ENCODE data around the gene TNRC6C.

Gene TNRC6C

DNA sequence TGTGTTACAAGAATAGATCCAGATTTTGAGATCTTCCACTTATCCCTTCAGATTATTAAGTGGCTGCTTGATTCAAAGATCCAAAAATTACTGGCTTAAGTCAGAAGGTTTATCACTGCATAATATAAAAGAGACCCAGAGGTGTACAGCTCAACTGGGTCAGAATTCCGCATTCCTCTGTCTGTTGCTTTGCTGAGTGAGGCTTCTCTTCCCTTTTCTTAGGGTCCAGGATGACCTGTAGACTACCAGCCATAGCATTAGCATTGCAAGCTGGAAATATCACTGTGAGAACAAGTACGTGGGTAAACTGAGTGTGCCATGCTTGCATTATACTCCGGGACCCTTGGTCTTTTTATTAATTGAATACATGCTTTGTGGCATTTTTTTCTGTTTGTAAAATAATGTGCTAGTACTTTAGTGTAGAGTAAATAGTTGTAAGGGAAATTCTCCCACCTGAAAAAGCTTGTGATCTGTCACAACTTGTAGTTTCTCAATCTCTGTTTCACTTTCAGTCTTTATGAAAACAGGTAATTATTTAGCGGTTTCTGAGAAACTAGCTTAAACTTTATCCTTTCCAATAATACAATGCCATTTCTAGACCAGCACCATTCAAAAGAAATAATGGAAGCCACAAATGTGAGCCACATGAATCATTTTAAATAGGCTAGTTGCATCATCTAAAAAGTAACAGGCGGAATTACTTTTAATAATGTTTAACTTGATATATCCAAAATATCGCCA, 61.6 kb downstream of the TNRC6C start:
- no peak for DNase-seq

DNA sequence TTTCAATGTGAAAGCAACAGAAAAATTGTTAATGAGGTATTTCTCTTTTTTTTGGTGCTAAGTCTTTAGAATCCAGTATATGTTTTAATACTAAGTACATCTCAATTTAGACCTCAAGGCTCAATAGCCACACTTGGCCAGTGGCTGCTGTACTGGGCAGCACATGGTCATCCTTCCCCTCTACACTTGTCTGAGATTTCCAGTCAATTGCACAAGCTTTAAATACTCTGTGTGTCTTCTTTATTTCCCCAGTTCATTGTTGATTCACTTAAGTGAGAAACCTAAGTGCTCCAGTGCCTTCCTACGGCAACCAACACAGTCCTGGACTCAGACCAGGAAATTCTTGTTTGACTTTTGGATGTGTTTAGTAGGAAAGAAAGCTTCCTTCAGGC, 62.2 kb downstream of the TNRC6C start:
- no peak for DNase-seq

DNA sequence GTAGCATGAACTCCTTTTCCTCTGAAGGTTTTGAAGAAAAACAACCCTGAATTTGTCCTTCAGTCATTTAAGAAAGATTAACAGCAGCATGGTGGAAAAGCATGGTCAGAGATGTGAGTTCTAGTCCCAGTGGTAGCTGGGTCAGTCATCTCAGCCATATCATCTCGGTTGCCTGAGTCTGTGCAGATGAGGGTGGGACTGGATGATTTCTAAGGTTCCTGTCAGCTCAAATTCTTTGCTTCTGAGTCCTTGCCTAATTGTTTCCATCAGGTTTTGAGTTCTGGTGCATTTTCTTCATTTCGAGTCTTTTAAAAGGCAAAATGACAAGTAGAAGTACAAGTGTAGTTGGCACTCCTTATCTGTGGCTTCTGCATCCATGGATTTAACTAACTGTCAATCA, 63.9 kb downstream of the TNRC6C start:
- DNase-seq: no peak

DNA sequence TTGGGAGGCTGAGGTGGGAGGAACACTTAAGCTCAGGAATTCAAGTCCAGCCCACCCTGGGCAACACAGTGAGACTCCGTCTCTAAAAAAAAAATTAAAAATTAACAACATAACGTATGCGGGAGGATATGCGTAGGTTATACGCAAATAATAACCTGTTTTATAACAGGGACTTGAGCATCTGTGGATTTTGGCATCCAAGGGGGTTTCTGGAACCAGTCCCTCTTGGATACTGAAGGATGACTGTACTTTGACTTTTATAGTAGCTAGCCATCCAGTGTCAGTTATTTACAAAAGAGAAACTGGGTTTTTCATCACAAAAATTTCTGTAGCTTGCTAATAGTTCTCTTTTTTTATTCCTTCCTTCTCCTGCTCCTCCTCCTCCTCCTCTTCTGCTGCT, 64.5 kb downstream of the TNRC6C start:
- no peak for DNase-seq

DNA sequence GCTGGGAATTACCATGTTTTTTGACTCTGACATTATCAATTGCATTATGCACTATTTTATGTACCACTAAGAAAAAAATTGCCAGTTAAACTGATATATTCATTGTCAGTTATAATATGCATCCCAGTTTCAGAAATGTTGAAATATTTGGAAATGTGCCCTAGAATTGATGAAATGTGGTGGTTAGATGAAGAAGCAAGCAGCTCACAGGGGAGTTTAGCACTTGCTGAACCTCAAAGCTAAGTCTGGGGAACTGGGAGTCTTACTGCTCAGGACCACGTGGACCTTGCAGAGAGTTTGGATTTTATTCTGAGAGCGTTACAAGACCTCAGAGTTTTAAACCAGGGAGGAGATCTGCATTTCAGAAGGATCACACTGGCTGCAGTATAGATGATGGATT, 67.9 kb downstream of the TNRC6C start:
- DNase-seq: no peak

DNA sequence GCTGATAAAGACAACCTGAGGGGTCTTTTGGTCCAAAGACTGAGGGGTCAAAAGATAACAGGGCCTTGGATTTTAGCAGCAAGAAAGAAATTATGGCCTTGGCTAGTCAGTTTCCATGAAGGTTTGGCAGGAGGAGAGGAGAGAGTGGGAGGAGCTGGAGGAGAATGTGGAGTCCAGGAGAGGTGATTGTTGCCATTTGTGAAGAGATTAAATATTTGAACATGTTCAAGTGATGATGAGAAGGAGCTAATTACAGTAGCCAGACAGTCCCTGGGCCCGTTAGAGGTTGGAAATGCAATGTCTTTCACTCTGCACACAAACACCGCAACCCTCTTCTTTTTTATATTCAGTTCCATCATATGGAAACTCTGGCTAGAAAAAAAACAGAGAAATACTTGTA, 68.6 kb downstream of the TNRC6C start:
- DNase-seq: no peak

DNA sequence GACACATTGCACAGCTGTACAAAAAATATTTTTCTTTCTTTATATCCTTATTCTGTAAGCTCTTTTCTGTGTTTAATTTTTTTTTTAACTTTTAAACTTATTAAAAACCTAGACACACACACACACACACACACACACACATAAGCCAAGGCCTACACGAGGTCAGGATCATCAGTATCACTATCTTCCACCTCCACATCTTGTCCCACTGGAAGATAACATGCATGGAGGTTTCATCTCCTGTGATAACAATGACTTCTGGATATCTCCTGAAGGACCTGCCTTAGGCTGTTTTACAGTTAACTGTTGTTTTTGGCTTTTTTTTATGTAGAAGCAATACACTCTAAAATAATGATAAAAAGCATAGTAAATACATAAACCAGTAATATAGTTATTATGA, 71.2 kb downstream of the TNRC6C start:
- DNase-seq: no peak

DNA sequence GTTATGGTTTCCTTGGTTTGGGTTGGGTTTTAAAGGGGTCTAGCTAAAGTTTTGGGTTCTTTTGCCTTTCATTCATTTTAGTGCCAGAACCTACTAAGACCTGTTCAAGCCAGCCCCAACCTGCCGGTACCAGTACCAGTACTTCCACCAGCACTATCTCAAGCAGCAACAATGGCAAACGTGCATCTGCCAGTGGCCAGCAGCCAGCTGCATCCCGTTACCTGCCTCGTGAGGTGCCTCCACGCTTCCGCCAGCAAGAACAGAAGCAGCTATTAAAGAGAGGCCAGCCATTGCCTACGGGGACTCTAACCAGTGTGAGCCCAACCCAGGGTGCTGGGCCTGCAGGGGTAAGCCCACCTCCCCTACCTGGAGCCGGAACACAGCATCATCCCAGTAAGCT, 72.9 kb downstream of the TNRC6C start:
- DNase-seq: no peak

DNA sequence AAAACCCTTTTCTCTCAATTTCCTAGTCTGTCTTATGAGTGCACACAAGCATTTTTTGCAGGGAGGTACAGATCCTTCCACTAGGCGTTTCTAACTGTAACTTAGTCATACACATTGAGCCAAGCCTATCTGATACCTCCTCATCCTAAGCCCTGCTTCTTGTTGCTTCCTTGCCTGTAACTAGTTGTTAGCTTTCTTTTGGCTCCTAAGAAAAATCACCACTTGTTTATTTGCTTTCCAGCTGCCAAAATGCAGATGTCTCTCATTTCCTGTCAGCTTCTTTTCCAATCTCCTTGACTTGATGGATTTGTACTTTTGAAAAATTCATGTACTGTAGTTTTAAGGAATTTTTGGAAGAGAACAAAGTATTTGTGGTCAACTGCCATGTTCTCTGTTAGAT, 73.7 kb downstream of the TNRC6C start:
- no peak for DNase-seq

DNA sequence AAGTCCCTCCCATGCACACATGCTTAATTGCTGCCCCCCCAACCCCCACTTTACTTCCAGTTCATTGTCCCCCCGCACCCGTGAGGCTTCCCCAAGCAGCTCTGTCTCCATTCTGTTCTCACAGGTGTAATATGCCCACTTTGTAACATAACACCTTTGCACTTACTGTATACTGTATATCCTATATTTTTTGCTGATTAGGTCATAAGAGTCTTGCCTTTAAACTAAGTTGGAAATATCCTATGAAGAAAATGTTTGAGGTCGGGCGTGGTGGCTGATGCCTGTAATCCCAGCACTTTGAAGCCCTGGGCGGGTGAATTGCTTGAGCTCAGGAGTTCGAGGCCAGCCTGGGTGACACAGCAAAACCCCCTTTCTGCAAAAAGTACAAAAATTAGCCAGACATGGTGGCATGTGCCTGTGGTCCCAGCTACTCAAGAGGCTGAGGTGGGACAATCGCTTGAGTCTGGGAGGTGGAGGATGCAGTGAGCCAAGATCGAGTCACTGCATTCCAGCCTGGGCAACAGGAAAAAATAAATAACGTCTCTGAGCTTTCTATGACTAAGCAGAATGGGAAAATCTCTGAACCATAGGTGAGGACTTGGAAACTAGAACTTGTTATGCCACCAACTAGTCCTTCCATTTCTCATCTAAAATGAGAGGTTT, 76.1 kb downstream of the TNRC6C start:
- peak; percentile 64 for DNase-seq

DNA sequence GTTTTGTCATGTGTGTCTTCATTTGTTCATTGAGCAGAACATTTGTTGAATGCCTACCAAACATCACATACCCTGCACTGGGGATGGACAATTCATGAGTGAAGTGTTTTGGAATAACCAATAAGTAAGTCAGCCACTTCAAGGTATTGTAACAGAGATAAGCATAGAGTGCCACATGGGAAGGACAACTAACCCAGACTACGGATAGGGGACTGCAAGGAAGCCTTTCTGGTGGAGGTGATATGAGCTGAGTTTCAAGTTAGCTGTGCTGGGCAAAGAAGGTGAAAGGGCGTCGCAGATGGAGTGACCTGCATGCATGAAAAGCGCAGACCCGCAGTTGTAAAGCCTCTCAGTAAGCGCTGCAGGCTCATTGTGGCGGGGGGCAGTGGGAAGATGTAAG, 78.8 kb downstream of the TNRC6C start:
- DNase-seq: no peak

DNA sequence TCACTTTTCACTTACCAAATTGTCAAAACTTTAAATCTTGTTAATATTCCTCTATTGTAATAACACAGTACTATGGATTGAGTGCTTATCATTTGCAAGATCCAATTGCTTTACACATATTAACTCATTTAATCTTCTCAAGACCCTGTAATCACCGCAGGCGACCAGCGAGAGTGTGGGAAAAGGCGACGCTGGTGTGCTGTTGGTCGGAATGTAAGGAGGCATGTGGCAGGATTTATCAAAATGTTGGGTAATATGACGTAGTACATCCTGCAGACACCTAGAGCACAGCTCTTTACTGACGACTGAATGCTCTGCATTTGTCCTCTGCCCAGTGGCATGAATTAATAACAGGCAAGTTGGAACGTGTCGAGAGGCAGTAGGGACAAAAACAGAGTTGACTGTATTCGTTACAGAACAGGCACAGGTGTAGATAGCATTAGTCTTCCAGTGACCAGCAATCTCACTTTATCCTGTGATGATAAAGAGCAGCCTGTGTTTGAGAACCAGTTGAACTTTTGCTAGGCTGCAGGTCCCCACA, 80.3 kb downstream of the TNRC6C start:
- peak; percentile 55 for DNase-seq

DNA sequence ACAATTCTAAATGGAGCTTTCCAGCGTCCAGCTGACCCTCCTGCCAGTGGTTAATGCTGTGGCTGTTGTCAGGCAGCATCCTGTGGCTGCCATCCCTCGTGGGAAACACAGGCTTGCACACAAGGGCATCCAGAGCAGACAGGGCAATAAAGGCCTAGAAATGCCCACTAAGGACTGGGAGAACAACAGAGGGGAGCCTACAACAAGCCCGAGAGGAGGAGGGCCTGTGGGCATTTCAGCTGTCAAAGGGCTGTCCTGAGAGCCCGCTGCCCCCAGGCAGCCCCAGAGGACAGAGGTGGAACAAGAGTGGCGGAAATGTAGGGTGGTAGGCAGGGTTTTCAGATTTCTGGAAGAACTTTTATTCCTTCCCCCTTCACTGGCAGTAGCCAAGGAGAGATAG, 81.1 kb downstream of the TNRC6C start:
- no peak for DNase-seq

DNA sequence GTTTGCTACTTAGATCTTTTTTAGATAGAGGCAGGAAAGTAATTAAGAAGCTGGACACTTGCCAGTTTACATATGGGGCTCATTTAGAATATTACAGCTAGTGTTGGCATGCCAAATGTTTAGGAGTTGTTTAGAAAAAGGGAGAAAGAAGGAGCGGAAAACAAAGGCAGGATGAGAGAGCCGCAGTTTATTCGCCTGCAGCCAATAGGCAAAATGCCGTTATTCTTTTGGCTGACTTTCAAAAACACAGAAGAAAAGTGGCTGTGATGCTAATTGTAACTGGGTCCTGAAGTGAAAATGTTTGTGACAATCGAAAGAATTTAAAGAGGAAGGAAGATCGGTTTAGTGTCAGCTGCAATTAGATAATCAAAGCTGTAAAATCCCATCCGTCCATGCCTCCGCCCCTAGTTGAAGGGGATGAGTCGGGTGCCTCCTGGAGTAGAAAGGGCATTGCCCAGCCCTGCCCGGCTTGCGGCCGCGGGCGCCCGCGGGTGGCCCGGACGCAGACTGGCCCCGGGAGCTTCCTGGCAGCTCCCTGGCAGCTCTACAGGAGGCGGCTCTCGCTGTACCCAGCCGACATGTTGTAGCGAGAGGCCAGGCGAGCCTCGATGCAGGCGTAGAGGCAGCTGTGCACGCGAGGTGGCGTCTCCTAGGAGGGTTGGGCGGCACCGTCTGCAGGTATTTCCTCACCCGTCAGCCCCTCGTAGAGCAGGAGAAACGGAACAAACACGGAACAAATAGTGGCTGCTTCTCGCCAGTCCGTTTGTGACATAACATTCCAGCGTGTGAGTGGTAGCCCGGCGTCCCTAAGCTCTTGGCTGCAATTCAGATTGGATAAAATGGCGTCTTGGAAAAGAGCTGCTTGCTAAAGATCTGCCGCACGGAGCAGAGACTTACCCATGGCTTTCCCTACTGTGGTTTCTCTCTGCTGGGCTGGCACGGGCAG, 82.2 kb downstream of the TNRC6C start:
- peak; percentile 79 for DNase-seq

DNA sequence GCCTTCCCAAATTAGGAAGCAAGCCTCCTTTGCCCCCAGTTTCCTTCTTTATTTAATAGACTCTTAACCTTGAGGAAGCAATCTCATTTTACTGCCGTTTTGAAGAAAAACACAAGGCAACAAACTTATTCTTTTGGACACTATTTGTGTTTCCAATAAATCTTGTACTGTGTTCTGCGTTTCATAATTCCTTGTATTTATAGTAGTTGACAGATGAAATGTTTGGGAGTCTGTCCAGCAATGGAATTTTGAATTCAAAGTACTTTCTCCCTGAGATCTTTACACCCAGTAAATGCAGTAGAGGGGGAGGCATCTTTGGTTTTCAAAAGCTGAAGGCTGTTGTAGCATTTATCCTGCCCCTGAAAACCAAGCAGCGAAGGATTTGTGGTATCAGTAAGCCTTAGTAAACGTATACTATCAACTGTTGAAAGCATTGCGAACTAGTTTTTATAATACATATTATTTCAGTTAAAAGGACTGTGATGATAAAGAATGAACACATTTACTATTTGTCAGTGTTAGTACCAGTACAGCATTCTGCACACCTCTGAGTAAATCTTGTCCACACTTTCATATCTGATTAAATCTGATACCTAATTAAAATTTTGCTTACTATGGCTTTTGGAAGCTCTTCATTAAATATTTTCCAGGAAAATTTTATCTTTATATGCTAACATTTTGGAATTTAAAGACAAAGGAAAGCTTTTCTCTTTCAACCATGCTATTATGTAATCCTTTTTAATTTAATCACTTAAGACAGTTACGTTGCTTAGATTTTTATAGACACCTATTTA, 83.1 kb downstream of the TNRC6C start:
- DNase-seq: peak; percentile 13

DNA sequence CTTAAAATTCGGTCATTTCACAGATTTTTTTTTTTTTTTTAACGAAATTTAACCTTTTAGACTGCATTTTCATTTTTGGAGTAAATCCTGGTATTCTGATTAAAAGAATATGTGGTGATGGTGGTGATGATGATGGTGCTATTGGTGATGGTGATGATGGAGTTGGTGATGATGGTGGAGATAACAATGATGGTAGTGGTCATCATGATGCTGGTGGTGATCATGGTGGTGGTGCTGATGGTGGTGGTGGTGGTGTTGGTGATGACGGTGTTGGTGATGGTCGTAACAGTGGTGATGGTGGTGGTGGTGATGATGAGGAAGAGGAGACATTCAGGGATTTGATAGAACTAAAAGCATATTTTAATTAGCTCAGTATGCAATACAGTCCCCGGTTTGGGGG, 84.0 kb downstream of the TNRC6C start:
- DNase-seq: no peak

DNA sequence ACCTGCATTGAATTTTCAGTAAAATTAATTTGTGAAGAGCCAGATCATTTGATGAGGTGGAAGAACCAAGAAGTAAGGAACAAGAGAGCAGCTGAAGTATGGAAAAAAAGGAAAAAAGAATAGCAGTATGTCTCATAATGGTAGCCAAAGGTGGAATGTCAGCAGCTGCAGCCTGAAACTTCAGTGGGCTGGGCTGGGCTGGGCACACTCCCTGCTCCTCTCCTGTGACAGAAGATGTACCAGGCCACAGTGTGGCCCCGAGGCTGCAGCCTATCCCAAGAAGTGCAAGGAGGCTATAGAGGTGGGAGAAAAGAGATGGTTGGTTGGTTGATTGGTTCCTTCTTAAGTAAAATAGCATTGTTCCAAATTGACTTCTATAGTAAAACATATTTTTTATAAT, 84.5 kb downstream of the TNRC6C start:
- no peak for DNase-seq

DNA sequence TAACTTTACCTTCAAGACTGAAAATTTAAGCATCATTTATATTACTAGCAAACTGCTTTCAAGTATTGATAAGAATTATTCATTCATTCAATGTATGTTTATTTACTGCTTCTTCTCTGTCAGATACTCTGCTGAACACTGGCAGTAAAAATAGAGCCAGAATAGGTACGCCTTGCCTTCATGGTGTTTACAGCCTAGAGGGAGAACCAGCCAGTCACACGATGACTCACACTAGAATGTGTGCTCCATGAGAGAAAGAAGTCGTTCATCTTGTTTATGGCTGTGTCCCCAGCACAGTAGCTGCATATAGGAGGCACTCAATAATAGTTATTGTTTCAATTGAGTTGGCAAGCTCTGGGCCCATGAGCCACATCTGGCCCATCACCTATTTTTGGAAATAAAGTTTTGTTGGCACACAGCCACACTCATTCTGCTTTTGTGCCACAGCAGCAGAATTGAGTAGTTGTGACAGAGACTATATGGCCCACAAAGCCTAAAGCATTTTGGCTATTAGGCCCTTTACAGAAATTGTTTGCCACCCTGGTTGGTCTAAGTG, 85.9 kb downstream of the TNRC6C start:
- DNase-seq: no peak

DNA sequence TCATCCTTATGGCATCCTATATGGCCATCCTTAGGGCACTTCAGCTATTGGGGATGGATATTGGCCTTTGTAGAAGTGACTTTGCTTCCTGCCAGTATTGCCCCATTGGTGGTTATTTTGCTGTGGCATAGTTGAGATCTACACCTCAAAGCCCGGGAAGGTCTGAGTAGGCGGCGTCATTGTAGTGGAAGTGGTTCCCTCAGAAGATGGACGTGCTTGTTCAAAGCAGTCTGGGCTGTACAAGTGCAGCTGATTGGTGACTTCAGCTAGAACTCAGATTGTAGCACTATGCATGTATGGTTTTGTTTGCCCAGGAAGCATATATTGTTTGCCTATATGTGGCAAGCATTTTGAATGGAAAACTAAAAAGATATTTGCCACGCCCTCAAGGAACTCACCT, 86.8 kb downstream of the TNRC6C start:
- DNase-seq: no peak

DNA sequence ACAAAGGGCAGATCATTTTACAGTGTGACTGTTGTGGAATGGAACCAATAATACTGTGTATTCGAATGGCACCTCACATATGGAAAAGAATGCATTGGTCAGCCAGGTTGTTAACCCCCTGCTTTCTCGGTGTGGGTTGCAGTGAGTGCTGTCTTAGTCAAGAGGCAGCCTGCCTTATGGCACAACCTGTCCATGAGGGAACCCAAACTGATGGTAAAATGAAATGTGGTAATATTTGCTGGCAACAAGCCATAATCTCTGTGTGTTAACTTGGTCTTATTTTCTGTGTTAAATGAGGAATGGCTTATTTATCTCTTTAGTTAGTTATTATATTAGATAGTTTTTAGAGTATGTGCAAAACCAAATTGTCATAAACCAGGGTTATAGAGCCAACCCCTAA, 88.4 kb downstream of the TNRC6C start:
- peak; percentile 45 for DNase-seq

DNA sequence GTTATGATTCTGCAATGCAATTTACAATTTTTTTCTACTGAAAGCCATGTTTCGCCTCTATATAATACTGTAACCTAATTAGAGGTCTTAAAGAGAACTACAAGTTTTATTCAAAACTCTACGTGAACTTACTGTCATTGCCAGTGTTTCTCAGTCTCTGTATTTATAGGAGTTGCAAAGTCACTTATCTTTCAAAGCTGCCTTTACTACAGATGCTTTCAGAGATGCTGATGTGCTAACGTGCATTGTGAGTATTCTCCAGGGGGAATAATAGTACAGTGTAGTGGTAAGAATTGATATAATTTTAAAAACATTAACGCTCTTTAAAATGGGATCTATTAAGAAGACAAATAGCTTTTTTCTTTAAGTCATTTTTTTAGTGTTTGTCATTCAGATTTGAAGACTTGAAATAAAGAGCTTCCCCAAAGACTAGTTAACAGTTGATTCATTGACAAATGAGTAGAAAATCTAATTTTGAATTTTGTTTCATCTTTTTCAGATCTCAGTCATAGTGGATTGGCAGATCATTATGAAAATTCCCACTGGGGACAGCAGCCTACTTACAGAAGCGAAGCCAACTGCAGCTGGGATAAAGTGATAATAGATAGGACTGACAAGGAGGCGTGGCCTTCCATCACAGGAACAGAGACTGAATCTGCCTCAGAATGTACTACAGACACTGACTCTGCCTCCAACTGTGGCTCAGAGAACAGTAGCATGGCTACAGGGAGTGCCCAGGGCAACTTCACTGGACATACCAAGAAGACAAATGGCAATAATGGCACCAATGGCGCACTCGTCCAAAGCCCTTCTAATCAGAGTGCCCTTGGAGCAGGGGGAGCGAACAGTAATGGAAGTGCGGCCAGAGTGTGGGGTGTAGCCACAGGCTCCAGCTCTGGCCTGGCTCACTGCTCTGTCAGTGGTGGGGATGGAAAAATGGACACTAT, 90.1 kb downstream of the TNRC6C start:
- DNase-seq: no peak
